ENCODE data around the gene GRIA1. TPM values are rescaled to one million over a fixed set of nuclear protein-coding genes. Genes with fewer than 3 reads are reported as not detected.
"Not testable (repeated sequence)": the region's sequence is repeated elsewhere in the genome, so short reads cannot be mapped to it uniquely, and the experiment has no call there.

The GRIA1 gene
- total RNA-seq, 1 donor from 2014 or later, result 21.9 TPM

DNA sequence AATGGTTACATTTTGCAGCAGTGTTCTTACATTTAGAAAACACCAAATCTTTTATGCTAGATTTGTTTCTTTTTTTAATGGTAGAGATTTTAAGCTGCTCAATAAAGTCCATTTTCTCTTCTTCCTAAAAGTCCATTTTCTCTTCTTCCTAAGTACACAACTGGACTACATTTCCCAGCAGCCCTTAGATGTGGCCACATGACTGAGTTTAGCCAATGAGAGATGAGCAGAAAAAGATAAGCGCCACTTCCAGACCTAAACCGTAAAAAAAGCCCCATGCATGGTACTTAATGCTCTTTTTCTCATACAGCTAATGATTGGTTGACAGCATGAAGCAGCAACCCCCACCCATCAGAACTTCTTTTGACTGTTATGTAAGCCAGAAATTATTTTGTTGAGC, 341.5 kb downstream of the GRIA1 start:
- H3K9me3 Mint-ChIP-seq (ENCODE audit: unreplicated experiment), result no peaks in the 10 kb centered on the region
- H3K36me3 Mint-ChIP-seq (ENCODE audit: low read depth, unreplicated experiment), result no peaks in the 10 kb centered on the region
- no peak overlapping the region for H3K4me3 Mint-ChIP-seq (ENCODE audit: unreplicated experiment)
- H3K27me3 Mint-ChIP-seq (ENCODE audit: unreplicated experiment), result no peaks in the 10 kb centered on the region
- DNase-seq (ENCODE audit: low spot score), result no peak
- H3K4me1 Mint-ChIP-seq (ENCODE audit: unreplicated experiment), result no peaks in the 10 kb centered on the region
- TF ChIP-seq CTCF (IDR thresholded peaks at IDR 0.05; ENCODE audit: unreplicated experiment), result no peak
- no peak overlapping the region for H3K27ac Mint-ChIP-seq (ENCODE audit: unreplicated experiment)

DNA sequence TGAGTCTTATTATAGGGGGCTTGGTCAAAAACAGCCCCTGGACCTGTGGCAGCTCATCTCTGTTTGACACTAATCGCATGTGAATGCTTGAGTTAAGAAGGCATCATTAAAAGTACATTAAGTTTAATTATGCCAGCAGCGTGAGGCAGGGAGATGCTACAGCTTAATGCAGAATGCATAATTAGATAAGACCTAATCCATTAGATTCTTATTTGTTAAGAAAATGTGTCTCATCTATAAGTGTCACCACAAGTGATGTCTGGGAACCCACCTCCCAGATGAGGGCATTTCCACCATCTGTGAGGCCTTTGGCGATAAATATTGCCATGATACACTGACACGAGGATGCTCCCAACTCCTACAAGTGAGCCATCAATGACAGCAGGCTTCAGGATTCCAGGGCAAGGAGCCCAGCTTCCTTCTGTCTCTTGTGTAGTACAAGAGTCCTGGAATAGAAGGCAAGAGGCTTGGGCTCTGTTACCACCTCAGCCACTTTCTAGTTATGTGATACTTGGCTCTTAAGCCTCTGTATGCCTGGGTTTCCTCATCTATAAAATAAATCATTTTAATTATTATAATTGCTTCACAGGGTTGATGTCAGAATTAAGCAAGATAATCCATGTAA, 345.5 kb downstream of the GRIA1 start:
- DNase-seq (ENCODE audit: low spot score), result no peak
- no peak for TF ChIP-seq CTCF (IDR thresholded peaks at IDR 0.05; ENCODE audit: unreplicated experiment)
- no peak overlapping the region for H3K27ac Mint-ChIP-seq (ENCODE audit: unreplicated experiment)
- H3K4me3 Mint-ChIP-seq (ENCODE audit: unreplicated experiment), result no peak overlapping the region
- no peaks in the 10 kb centered on the region for H3K4me1 Mint-ChIP-seq (ENCODE audit: unreplicated experiment)
- no peaks in the 10 kb centered on the region for H3K9me3 Mint-ChIP-seq (ENCODE audit: unreplicated experiment)
- no peaks in the 10 kb centered on the region for H3K27me3 Mint-ChIP-seq (ENCODE audit: unreplicated experiment)
- no peaks in the 10 kb centered on the region for H3K36me3 Mint-ChIP-seq (ENCODE audit: low read depth, unreplicated experiment)

DNA sequence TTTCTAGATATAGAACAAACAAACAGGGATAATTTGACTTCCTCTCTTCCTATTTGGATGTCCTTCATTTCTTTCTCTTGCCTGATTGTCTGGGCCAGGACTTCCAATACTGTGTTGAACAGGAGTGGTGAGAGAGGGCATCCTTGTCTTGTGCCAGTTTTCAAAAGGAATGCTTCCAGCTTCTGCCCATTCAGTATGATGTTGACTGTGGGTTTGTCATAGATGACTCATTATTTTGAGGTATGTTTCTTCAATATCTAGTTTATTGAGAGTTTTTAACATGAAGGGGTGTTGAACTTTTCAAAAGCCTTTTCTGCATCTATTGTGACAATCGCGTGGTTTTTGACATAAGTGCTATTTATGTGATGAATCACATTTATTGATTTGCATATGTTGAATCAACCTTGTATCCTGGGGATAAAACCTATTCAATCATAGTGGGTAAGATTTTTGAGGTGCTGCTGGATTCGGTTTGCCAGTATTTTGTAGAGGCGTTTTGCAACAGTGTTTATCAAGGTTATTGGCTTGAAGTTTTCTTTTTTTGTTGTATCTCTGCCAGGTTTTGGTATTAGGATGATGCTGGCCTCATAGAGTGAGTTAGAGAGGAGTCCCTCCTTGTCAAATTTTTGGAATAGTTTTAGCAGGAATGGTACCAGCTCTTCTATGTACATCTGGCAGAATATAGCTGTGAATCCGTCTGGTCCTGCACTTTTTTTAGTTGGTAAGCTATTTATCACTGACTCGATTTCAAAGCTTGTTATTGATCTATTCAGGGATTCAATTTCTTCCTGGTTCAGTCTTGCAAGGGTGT, 359.0 kb downstream of the GRIA1 start:
- H3K4me3 Mint-ChIP-seq (ENCODE audit: unreplicated experiment); H3K4me1 Mint-ChIP-seq (ENCODE audit: unreplicated experiment); DNase-seq (ENCODE audit: low spot score); H3K27ac Mint-ChIP-seq (ENCODE audit: unreplicated experiment); H3K27me3 Mint-ChIP-seq (ENCODE audit: unreplicated experiment); H3K9me3 Mint-ChIP-seq (ENCODE audit: unreplicated experiment); H3K36me3 Mint-ChIP-seq (ENCODE audit: low read depth, unreplicated experiment): not testable (repeated sequence)

DNA sequence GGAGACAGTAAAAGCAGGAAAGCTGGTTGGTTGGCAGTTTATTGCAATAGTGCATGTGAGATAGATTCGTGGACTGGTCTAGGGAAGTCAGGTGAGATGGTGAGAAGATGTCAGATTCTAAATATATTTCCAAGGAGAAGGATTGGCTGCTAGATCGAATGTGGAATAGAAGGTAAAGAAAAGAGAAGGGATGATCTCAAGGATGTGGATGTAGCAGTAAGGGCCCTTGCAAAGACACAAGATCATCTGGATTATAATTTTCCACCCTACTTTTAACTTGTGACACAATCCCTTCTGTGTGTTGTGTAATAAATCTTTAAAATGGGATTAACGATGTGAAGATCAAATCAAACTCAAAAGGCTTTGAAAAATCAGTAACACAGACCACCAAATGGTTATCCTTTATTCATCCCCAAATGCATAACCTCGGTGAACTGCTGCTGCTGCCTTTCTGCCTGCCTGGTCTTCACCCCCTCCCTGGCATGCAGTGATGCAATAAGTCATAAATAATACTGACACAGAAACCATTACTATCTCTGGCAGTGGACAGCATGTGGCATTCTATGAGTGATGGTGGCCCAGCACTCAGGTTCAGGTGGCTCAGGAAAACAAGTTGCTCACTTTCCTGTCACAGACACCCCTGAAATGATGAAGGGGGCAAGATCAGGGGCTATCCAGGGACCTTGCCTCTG, 369.9 kb downstream of the GRIA1 start:
- no peak for DNase-seq (ENCODE audit: low spot score)
- Mint-ChIP-seq H3K36me3 (ENCODE audit: low read depth, unreplicated experiment) (no peaks in the 10 kb centered on the region), H3K9me3 (ENCODE audit: unreplicated experiment) (no peaks in the 10 kb centered on the region), H3K27me3 (ENCODE audit: unreplicated experiment) (no peaks in the 10 kb centered on the region), H3K4me3 (ENCODE audit: unreplicated experiment) (no peak overlapping the region), H3K4me1 (ENCODE audit: unreplicated experiment) (no peaks in the 10 kb centered on the region), H3K27ac (ENCODE audit: unreplicated experiment) (no peak overlapping the region)
- no peak for TF ChIP-seq CTCF (IDR thresholded peaks at IDR 0.05; ENCODE audit: unreplicated experiment)

- not testable (repeated sequence) for H3K4me1 Mint-ChIP-seq (ENCODE audit: unreplicated experiment); DNase-seq (ENCODE audit: low spot score); H3K27me3 Mint-ChIP-seq (ENCODE audit: unreplicated experiment)
Observed at GRCh38 chr5:153862906-153863305, 372.4 kb downstream of the GRIA1 start.

More at GRCh38 chr5:153862906-153863305, 372.4 kb downstream of the GRIA1 start:
- not testable (repeated sequence) for H3K9me3 Mint-ChIP-seq (ENCODE audit: unreplicated experiment); H3K27ac Mint-ChIP-seq (ENCODE audit: unreplicated experiment); H3K4me3 Mint-ChIP-seq (ENCODE audit: unreplicated experiment); H3K36me3 Mint-ChIP-seq (ENCODE audit: low read depth, unreplicated experiment)

Measured in endothelial cell (in vitro differentiated cells).